ENCODE results near the gene DPP7.

DNA sequence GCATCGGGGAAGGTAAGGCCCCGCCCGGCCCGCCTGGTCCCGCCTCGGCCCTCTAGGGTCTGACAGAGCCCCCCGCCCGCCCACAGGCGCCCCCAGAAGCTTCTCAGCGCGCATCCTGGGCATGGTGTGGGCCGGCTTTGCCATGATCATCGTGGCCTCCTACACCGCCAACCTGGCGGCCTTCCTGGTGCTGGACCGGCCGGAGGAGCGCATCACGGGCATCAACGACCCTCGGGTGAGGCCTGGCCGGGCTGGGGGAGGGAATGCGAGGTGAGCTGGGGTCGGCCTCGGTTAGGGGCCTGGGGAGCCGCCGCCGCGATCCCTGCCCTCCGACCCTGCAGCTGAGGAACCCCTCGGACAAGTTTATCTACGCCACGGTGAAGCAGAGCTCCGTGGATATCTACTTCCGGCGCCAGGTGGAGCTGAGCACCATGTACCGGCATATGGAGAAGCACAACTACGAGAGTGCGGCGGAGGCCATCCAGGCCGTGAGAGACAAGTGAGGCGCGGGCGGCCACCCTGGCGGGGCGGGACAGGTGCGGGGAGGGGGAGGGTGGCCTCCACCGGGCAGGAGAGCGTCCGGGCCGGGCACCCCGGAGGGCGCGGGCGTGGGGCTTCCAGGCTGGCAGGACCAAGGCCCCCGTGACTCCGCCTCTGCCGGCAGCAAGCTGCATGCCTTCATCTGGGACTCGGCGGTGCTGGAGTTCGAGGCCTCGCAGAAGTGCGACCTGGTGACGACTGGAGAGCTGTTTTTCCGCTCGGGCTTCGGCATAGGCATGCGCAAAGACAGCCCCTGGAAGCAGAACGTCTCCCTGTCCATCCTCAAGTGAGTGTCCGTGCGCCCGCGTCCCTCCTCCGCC is 48.2 kb upstream of the DPP7 start:
- TF ChIP-seq, protein P1, sequence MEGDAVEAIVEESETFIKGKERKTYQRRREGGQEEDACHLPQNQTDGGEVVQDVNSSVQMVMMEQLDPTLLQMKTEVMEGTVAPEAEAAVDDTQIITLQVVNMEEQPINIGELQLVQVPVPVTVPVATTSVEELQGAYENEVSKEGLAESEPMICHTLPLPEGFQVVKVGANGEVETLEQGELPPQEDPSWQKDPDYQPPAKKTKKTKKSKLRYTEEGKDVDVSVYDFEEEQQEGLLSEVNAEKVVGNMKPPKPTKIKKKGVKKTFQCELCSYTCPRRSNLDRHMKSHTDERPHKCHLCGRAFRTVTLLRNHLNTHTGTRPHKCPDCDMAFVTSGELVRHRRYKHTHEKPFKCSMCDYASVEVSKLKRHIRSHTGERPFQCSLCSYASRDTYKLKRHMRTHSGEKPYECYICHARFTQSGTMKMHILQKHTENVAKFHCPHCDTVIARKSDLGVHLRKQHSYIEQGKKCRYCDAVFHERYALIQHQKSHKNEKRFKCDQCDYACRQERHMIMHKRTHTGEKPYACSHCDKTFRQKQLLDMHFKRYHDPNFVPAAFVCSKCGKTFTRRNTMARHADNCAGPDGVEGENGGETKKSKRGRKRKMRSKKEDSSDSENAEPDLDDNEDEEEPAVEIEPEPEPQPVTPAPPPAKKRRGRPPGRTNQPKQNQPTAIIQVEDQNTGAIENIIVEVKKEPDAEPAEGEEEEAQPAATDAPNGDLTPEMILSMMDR (tag by site-specific recombination; IDR thresholded peaks at IDR 0.05) = no peak
- TF ChIP-seq, protein P2, sequence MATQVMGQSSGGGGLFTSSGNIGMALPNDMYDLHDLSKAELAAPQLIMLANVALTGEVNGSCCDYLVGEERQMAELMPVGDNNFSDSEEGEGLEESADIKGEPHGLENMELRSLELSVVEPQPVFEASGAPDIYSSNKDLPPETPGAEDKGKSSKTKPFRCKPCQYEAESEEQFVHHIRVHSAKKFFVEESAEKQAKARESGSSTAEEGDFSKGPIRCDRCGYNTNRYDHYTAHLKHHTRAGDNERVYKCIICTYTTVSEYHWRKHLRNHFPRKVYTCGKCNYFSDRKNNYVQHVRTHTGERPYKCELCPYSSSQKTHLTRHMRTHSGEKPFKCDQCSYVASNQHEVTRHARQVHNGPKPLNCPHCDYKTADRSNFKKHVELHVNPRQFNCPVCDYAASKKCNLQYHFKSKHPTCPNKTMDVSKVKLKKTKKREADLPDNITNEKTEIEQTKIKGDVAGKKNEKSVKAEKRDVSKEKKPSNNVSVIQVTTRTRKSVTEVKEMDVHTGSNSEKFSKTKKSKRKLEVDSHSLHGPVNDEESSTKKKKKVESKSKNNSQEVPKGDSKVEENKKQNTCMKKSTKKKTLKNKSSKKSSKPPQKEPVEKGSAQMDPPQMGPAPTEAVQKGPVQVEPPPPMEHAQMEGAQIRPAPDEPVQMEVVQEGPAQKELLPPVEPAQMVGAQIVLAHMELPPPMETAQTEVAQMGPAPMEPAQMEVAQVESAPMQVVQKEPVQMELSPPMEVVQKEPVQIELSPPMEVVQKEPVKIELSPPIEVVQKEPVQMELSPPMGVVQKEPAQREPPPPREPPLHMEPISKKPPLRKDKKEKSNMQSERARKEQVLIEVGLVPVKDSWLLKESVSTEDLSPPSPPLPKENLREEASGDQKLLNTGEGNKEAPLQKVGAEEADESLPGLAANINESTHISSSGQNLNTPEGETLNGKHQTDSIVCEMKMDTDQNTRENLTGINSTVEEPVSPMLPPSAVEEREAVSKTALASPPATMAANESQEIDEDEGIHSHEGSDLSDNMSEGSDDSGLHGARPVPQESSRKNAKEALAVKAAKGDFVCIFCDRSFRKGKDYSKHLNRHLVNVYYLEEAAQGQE (tag by site-specific recombination; IDR thresholded peaks at IDR 0.05) = no peak
